PC-3 (cell line): ENCODE measurements around the gene PLXND1. TPM values are rescaled to one million over a fixed set of nuclear protein-coding genes. Genes with fewer than 3 reads are reported as not detected.
A peak's percentile ranks its signal among the peaks of the same experiment; 100 is the strongest.

ENCODE experiments used
- ATAC-seq: fragments of 200-7000 bp; cut with Tn5 transposase; 2 replicates; pipeline ENCODE4 v1.9.1; 2020; ENCODE audit warnings: mild to moderate bottlenecking, moderate library complexity
- BruUV-seq: library from RNA; stranded (reverse); fragments of 400-500 nt; replicated peaks from 2 replicates; lab custom pipeline; 2021; lab: Mats Ljungman, UMichigan
- CTCF ChIA-PET: fragments of 300-600 bp; sonication (Branson Sonifier 250); formaldehyde crosslinking; loops from one replicate; lab custom pipeline; 2022; ENCODE audit warnings: antibody characterized with exemption; lab: Charles Lee
- POLR2A ChIA-PET: fragments of 300-600 bp; sonication (Branson Sonifier 250); formaldehyde crosslinking; loops from one replicate; lab custom pipeline; 2022; ENCODE audit warnings: antibody characterized with exemption; ENCODE audit not compliant: unreplicated experiment; lab: Charles Lee
- DNase-seq: peaks from one replicate; pipeline ENCODE4 v3.0.0-alpha.2; 2015
- H2AFZ ChIP-seq: fragments of 300-600 bp; sonication (generic); 2 replicates; pipeline ENCODE4 v1.6.0; 2016; ENCODE audit warnings: antibody characterized with exemption, low read length
- H3F3A ChIP-seq: fragments of 300-600 bp; sonication (generic); one replicate; pipeline ENCODE4 v1.6.0; 2017; ENCODE audit warnings: antibody characterized with exemption, low read length, control low read depth, mild to moderate bottlenecking; ENCODE audit not compliant: unreplicated experiment
- H3K27ac ChIP-seq: fragments of 300-600 bp; sonication (generic); 2 replicates; pipeline ENCODE4 v1.5.1; 2016; ENCODE audit warnings: mild to moderate bottlenecking, low read length
- H3K27me3 ChIP-seq: fragments of 300-600 bp; sonication (generic); 2 replicates; pipeline ENCODE4 v1.6.1; 2016; ENCODE audit warnings: low read length, mixed read lengths
- H3K36me3 ChIP-seq: fragments of 300-600 bp; sonication (generic); 2 replicates; pipeline ENCODE4 v1.6.1; 2016; ENCODE audit warnings: low read depth, mixed run types, low read length, mixed read lengths
- H3K4me1 ChIP-seq: fragments of 300-600 bp; sonication (generic); 2 replicates; pipeline ENCODE4 v1.5.1; 2016; ENCODE audit warnings: low read length; ENCODE audit not compliant: insufficient read depth
- H3K4me2 ChIP-seq: fragments of 300-600 bp; sonication (generic); 2 replicates; pipeline ENCODE4 v1.6.0; 2016; ENCODE audit warnings: low read length
- H3K4me3 ChIP-seq: fragments of 300-600 bp; sonication (generic); 2 replicates; pipeline ENCODE4 v1.5.1; 2016; ENCODE audit warnings: mild to moderate bottlenecking, low read length, mixed read lengths
- H3K79me2 ChIP-seq: fragments of 300-600 bp; sonication (generic); 2 replicates; pipeline ENCODE4 v1.6.1; 2017; ENCODE audit warnings: low read length, mixed read lengths
- H3K9ac ChIP-seq: fragments of 300-600 bp; sonication (generic); 2 replicates; pipeline ENCODE4 v1.6.0; 2016; ENCODE audit warnings: mild to moderate bottlenecking, low read length
- H3K9me2 ChIP-seq: fragments of 300-600 bp; sonication (generic); replicated peaks from 2 replicates; pipeline ENCODE4 v1.6.1; 2016; ENCODE audit warnings: mixed run types, low read length, mixed read lengths
- H3K9me3 ChIP-seq: fragments of 300-600 bp; sonication (generic); 2 replicates; pipeline ENCODE4 v1.6.1; 2016; ENCODE audit warnings: low read length, mixed read lengths
- H4K20me1 ChIP-seq: fragments of 300-600 bp; sonication (generic); 2 replicates; pipeline ENCODE4 v1.6.1; 2016; ENCODE audit warnings: low read length, mixed read lengths
- CTCF ChIP-seq: fragments of 300-600 bp; sonication (generic); conservative IDR thresholded peaks from 2 replicates; pipeline ENCODE4 v1.5.1; 2017; ENCODE audit warnings: antibody characterized with exemption, low read depth, mild to moderate bottlenecking, low read length
- EZH2 ChIP-seq: fragments of 300-600 bp; sonication (generic); IDR thresholded peaks from one replicate; pipeline ENCODE4 v1.6.1; 2017; ENCODE audit warnings: antibody characterized with exemption, mild to moderate bottlenecking, low read length; ENCODE audit not compliant: unreplicated experiment
- EZH2phosphoT487 ChIP-seq: fragments of 300-600 bp; sonication (generic); IDR thresholded peaks from 2 replicates; pipeline ENCODE4 v1.6.1; 2018; ENCODE audit warnings: mild to moderate bottlenecking, antibody characterized with exemption, low read length, borderline replicate concordance
- intact Hi-C: fragments of 100-400 bp; cut with micrococcal nuclease; formaldehyde crosslinking; loops from 2 replicates; pipeline ENCODE4 v1.9.0; 2023
- total RNA-seq: library from RNA; depleted of rRNA; stranded (reverse); fragments of >200 nt; gene quantifications from 2 replicates; pipeline ENCODE4 v1.2.3, GENCODE V29; 2014

Gene PLXND1
- total RNA-seq, 1 experiment from 2014 or later = 19.2 TPM

DNA sequence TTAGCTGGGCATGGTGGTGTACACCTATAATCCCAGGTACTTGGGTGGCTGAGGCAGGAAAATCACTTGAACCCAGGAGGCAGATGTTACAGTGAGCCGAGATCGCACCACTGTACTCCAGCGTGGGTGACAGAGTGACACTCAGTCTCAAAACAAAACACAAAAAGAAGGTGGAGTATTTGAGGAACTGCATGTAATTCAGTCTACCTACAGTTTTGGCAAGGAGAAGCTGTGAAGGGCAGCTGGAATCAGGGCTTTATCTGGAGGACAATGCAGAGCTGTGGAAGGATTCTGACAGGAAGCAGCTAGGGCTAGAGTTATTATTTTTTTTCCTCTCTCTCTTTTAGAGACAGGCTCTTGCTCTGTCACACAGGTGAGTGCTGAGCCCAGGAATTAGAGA lies 56.7 kb downstream of the PLXND1 start:
- no peaks in the 10 kb centered on the region for H3K9me2 ChIP-seq
- H3K27ac ChIP-seq = no peak overlapping the region

DNA sequence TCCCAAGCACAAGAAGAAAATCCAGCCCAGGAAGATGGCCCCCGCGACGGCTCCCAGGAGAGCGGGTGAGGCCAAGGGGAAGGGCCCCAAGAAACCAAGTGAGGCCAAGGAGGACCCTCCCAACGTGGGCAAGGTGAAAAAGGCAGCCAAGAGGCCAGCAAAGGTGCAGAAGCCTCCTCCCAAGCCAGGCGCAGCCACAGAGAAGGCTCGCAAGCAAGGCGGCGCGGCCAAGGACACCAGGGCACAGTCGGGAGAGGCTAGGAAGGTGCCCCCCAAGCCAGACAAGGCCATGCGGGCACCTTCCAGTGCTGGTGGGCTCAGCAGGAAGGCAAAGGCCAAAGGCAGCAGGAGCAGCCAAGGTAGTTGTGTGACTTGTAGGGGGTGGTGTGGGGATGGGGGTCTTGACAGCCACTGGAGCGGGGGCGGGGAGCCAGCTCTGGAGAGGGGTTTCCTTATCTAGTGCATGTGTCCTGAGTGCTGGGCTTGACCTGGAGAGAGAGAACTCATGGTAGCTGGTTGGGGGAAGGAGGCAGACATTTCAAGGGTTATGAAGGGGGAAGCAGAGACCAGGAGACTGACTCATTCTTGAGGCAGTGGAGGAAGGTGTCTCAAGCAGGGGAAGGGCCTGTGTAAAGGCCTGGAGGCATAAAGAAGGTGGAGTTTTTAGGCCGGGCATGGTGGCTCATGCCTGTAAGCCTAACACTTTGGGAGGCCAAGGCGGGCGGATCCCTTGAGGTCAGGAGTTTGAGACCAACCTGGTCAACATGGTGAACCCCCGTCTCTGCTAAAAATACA lies 57.3 kb downstream of the PLXND1 start:
- no peaks in the 10 kb centered on the region for H4K20me1 ChIP-seq
- no peaks in the 10 kb centered on the region for H3K9me2 ChIP-seq
- no peak overlapping the region for H3K9ac ChIP-seq
- H3K4me2 ChIP-seq = no peak overlapping the region
- ChIA-PET CTCF (no interaction called here), POLR2A (no interaction called here)
- no peaks in the 10 kb centered on the region for H3F3A ChIP-seq
- no peaks in the 10 kb centered on the region; the same call in 1 of the 2 replicates for H3K4me1 ChIP-seq
- H3K4me3 ChIP-seq = no peak overlapping the region
- H3K9me3 ChIP-seq = no peaks in the 10 kb centered on the region
- no peak overlapping the region for H3K27ac ChIP-seq
- ATAC-seq (peak; percentile 49; the same call in 1 of the 2 replicates), DNase-seq (peak; percentile 49)
- no peaks in the 10 kb centered on the region for H3K79me2 ChIP-seq
- BruUV-seq = no TSS peak
- intact Hi-C loops = no loop called here
- no peak overlapping the region for H2AFZ ChIP-seq
- TF ChIP-seq EZH2phosphoT487 (no peak), EZH2 (no peak), CTCF (no peak)
- no peaks in the 10 kb centered on the region for H3K36me3 ChIP-seq
- H3K27me3 ChIP-seq = no peaks in the 10 kb centered on the region

More for the DNA sequence above, 56.7 kb downstream of the PLXND1 start:
- H3K4me3 ChIP-seq = no peak overlapping the region
- no peak overlapping the region for H2AFZ ChIP-seq
- no TSS peak for BruUV-seq
- no peaks in the 10 kb centered on the region for H3K79me2 ChIP-seq
- DNase-seq = no peak
- CTCF ChIA-PET = no interaction called here
- TF ChIP-seq EZH2phosphoT487 (no peak), EZH2 (no peak), CTCF (no peak)
- no peak overlapping the region for H3K9ac ChIP-seq
- POLR2A ChIA-PET = no interaction called here
- H3K27me3 ChIP-seq = no peaks in the 10 kb centered on the region
- no peak for ATAC-seq
- H3K4me1 ChIP-seq = no peaks in the 10 kb centered on the region; the same call in 1 of the 2 replicates
- no peaks in the 10 kb centered on the region for H3F3A ChIP-seq
- intact Hi-C loops = no loop called here
- H4K20me1 ChIP-seq = no peaks in the 10 kb centered on the region
- no peaks in the 10 kb centered on the region for H3K36me3 ChIP-seq
- H3K9me3 ChIP-seq = no peaks in the 10 kb centered on the region
- H3K4me2 ChIP-seq = no peak overlapping the region
